NCI-H2171 (cell line): ENCODE results near the gene GNAO1.

ENCODE experiments used
- DNase-seq: peaks from one replicate; lab custom pipeline; 2025; lab: John Stamatoyannopoulos, UW

GNAO1 gene

GRCh38 chr16:56336711-56337110, 145.4 kb downstream of the GNAO1 start:
- DNase-seq = no peak

DNA sequence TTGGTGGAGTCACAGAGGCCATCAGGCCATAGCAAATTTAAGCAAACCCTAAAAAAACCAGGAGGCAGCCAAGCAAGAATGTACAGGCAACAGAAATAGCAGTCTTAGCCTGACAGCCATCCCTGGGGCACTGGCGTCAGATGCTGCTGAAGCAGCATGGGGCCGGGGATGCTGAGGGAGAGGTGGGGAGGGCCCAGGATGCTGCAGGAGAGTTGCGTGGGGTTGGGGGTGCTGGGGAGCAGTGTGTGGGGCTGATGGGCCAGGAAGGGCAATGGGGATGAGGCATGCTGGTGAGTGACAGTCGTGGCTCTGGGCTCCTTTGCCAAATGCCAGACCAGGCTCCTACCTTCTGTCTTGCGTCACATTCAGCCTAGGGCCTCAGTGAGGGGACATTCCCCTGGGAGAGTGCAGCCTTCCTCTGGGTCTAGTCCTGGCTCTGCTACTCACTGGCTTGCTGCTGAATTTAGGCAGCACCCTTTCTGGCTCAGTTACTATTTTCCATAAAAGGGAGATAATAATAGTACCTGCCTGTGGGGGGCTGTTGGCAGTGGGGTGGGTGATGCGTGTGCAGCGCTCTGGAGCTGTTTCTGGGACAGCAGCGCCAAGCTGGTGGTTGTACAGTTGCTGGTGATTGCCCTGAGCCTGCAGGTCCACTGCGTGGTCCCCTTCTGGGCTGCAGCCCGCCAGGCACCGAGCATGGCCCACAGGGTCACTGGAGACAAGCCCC, 146.0 kb downstream of the GNAO1 start:
- DNase-seq = no peak

DNA sequence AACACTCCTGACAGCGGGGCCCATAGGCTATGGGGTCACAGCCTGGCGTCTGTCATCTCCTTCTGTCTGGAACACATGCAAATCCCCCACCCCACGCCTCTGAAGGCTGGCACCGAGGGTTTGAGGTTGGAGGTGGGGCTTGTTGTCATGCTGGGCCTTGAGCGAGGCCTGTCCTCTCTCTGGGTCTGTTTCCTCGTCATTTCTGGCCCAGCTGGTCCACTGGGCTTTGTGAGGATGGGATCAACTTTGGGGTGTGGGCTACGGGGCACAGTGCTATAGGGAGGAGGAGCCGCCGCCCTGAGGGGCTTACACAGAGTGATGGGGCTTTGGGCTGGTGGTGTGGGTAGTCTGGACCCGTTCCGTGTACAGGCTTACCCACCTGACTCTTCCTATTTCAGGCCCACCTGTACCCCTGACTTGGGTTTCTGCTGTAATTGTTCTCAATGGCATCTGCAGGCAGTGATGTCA, 146.6 kb downstream of the GNAO1 start:
- DNase-seq = no peak

DNA sequence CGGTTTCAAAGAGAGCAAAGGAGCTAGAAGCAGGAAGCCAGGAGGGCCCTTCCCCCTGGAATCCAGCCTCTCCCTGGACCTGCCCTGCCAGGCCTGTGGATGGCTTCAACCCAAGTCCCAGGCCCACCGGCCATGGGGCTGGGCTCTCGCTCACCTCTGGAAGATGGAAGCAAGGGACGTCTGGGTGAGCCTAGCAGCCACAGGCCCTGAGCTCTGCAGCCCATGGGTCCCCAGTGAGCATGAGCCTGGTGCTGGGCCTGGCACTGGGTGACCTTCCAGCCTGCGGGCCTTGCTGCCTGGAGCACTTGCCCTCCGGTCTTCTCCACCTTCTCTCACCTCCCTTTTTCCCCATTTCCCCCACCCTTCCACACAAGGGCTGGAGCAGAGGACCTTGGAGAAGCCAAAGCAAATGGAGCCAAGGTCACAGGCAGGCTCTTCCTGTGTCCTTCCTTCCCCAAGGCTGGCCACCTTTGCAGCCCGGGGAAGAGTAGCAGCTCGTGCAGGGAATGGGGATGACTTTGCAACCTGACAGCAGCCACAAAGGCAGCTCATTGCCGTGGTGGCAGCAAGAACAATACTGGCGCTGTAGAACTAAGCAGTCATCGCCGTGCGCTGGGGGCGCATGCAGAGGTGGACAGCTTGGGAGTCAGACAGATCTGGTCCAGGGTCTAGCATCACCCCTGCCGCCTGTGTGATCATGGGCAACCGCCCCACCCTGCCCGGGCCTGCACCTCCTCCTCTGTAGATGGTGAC, 147.5 kb downstream of the GNAO1 start:
- DNase-seq = no peak

DNA sequence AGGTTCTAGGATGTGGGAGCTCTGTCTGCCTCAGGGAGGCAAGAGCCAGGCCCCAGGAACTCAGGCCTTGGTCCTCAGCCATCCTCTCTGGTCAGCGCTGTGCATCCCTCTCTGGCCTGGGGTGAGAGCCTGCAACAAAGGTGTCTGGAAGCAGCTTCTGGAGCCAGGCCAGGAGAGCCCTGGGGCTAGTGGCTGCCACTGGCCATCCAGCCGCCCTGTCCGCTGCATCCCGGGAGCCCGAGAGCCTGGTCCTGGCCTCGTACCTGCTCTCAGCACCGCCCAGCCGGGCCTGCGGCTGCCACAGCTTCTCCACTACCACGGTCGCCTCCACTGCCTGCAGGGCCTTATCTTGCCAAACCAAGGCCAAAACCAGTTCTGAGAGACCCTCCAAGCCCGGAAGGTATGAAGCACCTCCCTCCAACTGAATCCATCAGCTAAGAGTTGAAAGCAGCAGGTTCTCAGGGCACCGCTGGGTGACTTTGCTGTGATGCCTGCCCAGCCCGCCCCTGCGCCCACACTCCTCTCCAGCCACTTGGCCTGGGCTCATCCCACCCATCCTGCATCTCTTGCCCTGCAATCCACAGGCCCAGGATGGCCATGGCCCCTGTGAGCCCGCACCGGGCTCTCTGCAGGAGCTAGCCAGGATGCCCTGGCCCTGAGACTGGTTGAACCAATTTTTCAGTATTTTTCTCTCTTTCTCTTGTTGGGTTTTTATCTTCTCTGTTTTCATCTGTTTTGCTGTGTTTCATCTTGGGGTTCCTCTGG, 148.3 kb downstream of the GNAO1 start:
- no peak for DNase-seq

DNA sequence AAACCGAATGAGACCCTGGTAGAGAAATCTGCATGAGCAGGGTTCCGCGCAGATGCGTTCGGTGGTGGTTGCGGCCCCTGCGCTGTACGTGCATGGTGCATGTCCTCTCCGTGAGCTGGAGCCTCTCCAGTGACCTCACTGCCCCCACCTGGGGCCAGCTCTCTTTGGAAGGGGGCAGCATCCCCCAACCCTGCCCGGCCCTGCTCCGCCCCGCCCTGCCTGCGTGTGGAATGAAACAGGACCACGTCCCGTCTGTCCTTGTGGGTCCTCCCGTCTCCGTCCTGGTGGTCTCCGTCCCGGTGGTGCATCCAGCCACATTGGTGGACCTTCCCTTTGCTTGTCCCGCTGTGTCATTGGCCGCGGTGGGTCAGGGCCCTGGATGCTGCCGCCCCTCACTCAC, 149.1 kb downstream of the GNAO1 start:
- DNase-seq = no peak

DNA sequence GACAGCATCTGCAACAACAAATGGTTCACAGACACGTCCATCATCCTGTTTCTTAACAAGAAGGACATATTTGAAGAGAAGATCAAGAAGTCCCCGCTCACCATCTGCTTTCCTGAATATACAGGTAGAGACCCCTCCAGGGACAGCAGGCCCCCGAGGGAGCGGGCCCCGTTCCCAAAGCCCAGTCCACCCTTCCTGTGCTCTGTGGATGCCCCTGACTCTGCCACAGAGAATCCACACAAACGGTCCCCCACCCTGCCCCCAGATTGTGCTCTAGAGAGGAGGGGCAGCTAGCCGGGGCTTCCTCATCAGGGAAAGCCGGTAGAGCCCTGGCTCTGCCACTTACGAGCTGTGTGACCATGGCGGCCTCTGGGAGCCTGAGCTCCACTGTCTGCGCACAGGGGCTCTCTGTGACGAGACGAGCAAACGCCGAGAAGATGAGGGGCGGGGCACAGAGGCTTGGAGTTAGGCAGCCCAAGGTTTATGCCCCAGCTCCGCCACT, 149.6 kb downstream of the GNAO1 start:
- DNase-seq = no peak

- no peak for DNase-seq
Observed at GRCh38 chr16:56341656-56342399, 150.5 kb downstream of the GNAO1 start.

DNA sequence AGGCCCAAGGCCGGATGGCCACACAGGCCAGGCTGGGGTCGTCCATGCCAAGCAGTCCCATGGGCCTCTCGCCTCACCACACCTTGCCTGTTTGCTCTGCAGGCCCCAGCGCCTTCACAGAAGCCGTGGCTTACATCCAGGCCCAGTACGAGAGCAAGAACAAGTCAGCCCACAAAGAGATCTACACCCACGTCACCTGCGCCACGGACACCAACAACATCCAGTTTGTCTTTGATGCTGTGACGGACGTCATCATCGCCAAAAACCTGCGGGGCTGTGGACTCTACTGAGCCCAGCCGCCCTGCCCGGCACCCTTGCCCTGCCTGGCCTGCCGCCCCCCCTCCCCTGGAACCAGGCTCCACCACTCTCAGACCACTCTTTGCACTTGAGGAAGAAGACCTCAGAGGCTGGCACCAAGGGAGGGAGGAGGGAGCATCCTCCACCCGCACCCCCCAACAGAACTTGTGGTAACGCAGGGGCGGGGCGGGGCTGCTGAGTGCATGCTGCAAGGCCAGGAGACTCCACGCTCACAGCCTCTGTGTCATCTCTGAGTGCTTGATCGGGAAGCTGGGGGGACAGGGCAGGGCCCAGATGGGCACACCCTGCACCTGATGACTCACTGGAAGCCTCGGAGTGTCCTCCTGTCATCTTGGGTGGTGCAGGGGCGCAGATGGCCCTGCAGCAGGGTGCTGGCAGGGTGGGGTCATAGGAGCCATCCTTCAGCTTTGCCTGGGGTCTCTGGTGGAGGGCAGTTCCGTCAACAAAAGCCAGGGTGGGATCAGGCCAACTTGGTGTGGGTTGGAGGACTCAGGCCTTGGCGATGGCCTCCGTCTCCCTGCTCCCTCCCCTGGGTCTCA, 152.6 kb downstream of the GNAO1 start:
- DNase-seq = no peak

DNA sequence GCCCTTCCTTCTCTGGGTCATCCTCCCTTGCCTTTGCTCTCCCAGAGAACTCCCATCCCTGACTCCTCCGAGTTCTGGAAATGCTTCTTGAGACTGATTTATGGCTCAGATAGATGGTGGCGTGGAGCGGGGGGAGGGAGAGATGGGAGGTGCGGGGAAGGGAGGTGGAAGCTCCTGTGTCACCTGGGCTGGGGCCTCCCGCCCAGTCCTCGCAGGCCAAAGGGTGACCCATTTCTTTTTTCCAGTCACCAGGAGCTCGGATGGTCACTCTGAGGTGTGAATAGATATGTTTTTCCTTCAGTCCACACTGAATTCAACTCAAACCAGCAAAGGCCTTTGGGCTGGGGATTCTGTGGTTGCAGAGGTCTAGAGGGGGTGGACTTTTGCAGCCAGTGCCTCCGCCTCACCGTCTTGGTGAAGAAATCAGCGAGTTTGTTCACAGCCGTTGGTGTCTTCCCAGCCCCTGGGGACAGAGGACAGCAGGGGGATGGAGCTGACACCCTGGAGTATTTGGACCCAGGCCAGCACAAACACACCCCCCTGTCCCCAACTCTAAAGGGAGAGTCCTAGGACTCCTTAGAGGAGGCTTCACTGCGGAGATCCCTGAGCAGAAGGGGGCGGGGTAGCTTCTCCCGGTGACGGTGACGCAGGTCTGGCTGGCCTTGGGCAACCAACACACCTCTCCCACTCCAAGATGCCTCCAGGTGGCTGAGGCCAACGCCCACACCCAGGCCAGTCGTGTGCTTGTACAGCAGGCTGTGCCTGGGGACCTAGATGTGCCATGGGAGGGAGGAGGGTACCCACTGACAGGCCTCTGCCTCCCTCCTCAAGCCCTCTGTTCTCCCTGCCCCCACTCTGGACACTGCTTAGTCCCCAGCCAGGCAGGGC, 153.5 kb downstream of the GNAO1 start:
- no peak for DNase-seq

- no peak for DNase-seq
Observed at GRCh38 chr16:56345406-56346050, 154.2 kb downstream of the GNAO1 start.

DNA sequence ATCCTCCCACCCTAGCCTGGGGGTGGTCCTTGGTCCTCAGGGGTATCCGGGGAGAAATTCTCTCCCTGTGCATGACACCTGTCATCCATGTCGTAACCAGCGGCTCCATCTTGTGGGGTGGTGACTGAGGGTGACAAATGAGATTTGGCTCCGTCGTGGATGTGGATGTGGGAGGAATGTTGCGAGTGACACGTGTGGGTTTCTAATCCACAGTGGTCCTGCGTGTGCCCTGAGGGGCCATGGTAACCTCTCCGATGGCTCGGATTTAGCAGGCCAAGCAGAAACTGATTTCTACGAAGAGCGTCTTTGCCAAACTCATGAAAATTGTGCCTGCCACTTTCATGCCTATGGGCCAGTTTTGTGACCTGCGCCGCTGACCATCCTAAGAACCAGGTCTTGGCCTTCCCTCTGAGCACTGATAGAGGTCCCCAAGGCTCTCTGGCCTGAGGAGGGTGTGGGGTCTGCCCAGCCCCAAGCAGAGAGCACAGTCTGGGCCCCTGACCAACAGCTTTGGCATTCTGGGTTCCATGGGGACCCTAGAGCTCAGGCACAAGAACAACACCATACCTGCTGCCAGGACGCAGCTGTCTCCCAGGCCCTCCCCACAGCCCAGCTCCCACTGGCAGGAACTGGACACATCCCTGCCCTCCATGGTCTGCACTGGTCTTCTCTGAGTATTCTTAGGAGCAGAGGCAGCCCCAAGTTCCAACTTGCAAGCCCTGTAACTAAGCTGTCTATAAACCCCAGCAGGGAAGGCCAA, 155.0 kb downstream of the GNAO1 start:
- no peak for DNase-seq

GRCh38 chr16:56347166-56347565, 155.9 kb downstream of the GNAO1 start:
- no peak for DNase-seq

DNA sequence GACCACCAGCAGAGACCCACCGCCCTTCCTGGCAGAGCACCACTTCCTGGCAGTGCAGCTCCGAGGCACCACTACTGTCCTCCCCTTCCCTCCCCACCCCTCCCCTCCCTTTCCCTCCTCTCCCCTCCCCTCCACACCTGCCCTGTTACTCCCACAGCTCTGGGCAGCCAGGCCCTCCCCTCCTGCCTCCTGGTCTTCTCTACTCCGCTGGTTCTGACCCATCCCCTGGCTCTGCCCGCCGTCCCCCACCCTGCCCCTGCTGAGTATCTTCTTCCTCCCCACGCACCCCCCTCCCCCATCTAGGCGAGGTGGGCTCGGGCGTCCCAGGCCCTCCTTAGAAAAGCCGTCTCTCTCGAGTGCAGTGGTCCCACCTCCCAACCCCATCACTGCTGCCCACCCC, 156.4 kb downstream of the GNAO1 start:
- no peak for DNase-seq

DNA sequence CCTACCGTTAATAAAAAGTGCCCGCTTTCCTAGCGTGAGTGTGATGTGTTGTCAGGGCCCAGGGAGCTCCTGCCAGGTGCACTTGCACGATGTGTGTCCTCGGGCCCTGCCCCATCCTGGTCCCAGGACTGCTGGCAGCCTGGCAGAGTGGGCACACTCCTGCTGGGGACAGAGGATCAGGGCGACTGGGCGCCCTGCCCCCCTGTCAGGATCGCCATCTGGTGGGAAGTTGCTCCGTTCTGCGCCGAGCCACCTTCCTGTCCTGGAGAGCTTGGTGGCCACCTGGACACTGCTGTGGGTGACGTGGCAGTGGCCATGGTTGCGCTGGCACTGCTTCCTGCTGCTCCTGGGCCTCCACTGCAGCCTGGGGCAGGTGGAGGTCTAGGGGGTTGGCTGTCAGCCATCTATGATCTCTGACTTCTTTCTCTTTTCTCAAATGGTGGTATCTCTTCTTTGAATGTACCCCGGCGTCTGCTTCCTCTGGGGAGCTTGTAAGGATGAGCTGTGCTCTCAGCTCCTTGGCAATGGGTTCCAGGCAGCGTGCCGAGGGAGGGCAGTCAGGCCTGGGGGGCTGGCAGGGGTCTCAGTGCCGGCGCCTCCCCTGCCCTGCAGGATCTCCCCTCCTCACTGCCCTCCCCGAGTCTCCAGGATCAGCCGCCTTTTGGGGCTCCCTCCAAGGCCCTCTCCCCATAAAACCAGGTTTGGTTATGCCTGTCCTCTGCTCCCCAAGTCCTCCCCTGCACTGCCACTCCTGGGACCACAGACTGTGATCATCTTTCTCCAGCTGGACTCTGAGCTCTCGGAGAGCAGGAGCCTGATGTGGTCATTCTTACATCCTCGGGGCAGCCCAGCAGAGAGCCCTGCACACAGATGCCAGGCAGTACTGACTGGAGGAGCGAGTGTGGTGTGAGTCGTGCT, 157.1 kb downstream of the GNAO1 start:
- no peak for DNase-seq

DNA sequence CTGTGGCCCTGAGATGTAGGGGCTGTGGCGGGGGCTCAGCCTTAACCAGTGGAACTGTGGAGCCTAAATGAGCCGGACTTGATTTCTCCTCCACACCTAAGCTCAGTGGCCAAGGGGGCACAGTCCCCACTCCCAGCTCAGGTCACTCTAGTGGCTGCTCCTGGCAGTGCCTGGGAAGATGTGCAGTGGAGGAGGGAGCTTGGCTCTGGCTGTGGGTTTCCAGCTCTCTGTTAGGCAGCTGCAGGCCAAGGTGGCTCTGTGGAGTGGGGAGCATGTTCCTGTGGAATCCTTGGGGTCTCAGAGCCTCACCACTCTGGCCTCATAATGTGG, 157.8 kb downstream of the GNAO1 start:
- no peak for DNase-seq

DNA sequence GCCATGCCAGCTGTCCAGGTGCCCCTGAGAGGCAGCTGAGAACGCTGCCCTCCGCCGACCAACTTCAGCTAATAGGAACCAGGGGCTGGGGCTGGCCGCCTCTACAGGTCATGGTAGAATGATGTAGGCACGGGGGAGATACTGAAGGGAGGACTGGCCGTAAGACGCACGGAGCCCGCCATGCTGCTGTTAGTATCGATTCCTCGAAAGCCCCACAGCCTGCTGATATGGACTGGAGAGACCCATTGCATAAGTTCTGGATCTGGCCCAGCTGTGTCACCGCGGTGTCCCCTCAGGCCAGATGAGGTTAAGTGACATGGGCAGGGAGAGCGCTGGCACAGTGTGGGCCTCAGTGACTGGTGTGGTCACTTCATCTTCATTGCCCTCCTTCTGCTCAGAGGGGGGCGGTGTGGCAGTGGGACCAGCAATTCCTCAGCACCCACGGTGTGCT, 158.4 kb downstream of the GNAO1 start:
- DNase-seq = no peak
